NB4 (cell line): ENCODE results near the gene IL13.

Source experiments
- MYC ChIP-seq: IDR thresholded peaks from 2 replicates; pipeline ENCODE4 v1.6.1; 2011; ENCODE audit warnings: low read depth, low read length
- POLR2A ChIP-seq: IDR thresholded peaks from 2 replicates; pipeline ENCODE4 v1.6.1; 2011; ENCODE audit warnings: mild to moderate bottlenecking; ENCODE audit not compliant: insufficient read length; ENCODE audit errors: extremely low read depth
- TF ChIP-seq, protein P1 (sequence below): IDR thresholded peaks from one replicate; pipeline ENCODE4 v1.5.1; 2012; ENCODE audit warnings: low read depth, low read length
- TF ChIP-seq, protein P2 (sequence below): IDR thresholded peaks from 2 replicates; pipeline ENCODE4 v1.6.1; 2011; ENCODE audit warnings: low read depth, low read length

GRCh38 chr5:132674671-132675506 is 16.9 kb downstream of the IL13 start:
- TF ChIP-seq, protein P1, sequence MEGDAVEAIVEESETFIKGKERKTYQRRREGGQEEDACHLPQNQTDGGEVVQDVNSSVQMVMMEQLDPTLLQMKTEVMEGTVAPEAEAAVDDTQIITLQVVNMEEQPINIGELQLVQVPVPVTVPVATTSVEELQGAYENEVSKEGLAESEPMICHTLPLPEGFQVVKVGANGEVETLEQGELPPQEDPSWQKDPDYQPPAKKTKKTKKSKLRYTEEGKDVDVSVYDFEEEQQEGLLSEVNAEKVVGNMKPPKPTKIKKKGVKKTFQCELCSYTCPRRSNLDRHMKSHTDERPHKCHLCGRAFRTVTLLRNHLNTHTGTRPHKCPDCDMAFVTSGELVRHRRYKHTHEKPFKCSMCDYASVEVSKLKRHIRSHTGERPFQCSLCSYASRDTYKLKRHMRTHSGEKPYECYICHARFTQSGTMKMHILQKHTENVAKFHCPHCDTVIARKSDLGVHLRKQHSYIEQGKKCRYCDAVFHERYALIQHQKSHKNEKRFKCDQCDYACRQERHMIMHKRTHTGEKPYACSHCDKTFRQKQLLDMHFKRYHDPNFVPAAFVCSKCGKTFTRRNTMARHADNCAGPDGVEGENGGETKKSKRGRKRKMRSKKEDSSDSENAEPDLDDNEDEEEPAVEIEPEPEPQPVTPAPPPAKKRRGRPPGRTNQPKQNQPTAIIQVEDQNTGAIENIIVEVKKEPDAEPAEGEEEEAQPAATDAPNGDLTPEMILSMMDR: no peak
- no peak for TF ChIP-seq POLR2A
- TF ChIP-seq, protein P2, sequence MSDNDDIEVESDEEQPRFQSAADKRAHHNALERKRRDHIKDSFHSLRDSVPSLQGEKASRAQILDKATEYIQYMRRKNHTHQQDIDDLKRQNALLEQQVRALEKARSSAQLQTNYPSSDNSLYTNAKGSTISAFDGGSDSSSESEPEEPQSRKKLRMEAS: no peak
- TF ChIP-seq MYC: no peak
